Measurements from ENCODE around the gene WNT10A.

The WNT10A gene

GRCh38 chr2:218858138-218858445 lies 22.6 kb upstream of the WNT10A start:
- no peak for DNase-seq

GRCh38 chr2:218858671-218859555 lies 21.7 kb upstream of the WNT10A start:
- DNase-seq = no peak

- no peak for DNase-seq
Measured at GRCh38 chr2:218859556-218859987, 21.1 kb upstream of the WNT10A start, which contains the start of gene WNT6. WNT6 (plus strand) TSS chr2:218859805; CDS start chr2:218860038, 233 bp downstream.

GRCh38 chr2:218859988-218860831 lies 20.4 kb upstream of the WNT10A start:
- no peak for DNase-seq

GRCh38 chr2:218860950-218861381 lies 19.7 kb upstream of the WNT10A start:
- DNase-seq = no peak

- DNase-seq = no peak
Measured at GRCh38 chr2:218861645-218862318, 18.9 kb upstream of the WNT10A start.

- DNase-seq = no peak
Measured at GRCh38 chr2:218863021-218863520, 17.6 kb upstream of the WNT10A start.

GRCh38 chr2:218865396-218865795 lies 15.3 kb upstream of the WNT10A start:
- no peak for DNase-seq

GRCh38 chr2:218865999-218866398 lies 14.7 kb upstream of the WNT10A start:
- no peak for DNase-seq

- DNase-seq = no peak
Measured at GRCh38 chr2:218867900-218868299, 12.8 kb upstream of the WNT10A start.

GRCh38 chr2:218869064-218869463 lies 11.6 kb upstream of the WNT10A start:
- DNase-seq = no peak

GRCh38 chr2:218870984-218871344 lies 9.7 kb upstream of the WNT10A start:
- no peak for DNase-seq

GRCh38 chr2:218871345-218872302 lies 9.0 kb upstream of the WNT10A start:
- DNase-seq = no peak

- no peak for DNase-seq
Measured at GRCh38 chr2:218872645-218873358, 7.8 kb upstream of the WNT10A start.

- no peak for DNase-seq
Measured at GRCh38 chr2:218873359-218874194, 7.1 kb upstream of the WNT10A start.

- no peak for DNase-seq
Measured at GRCh38 chr2:218875692-218876246, 4.9 kb upstream of the WNT10A start.

GRCh38 chr2:218876562-218877219 lies 4.0 kb upstream of the WNT10A start:
- DNase-seq = peak in 4 of 5 donors; percentile 49 to 70 (median 58)

GRCh38 chr2:218877331-218877730 lies 3.3 kb upstream of the WNT10A start:
- DNase-seq = no peak

GRCh38 chr2:218877891-218878290 lies 2.8 kb upstream of the WNT10A start:
- DNase-seq = no peak
